HepG2 (cell line): ENCODE data around the gene ATP6V0D1. TPM values are rescaled to one million over a fixed set of nuclear protein-coding genes. Genes with fewer than 3 reads are reported as not detected.

Experiments used
- ATAC-seq: fragments of 200-7000 bp; cut with Tn5 transposase; 3 replicates; pipeline ENCODE4 v1.9.1; 2020; ENCODE audit warnings: mild to moderate bottlenecking, moderate library complexity
- BruUV-seq: library from RNA; stranded (reverse); fragments of 400-500 nt; replicated peaks from 2 replicates; lab custom pipeline; 2021; lab: Mats Ljungman, UMichigan
- CTCF ChIA-PET: fragments of 300-600 bp; formaldehyde crosslinking; extraction: SDS; loops from one replicate; lab custom pipeline; 2021; ENCODE audit warnings: low total read pairs, inconsistent platforms, low intra/inter-chr PET ratio; lab: Yijun Ruan, JAX
- POLR2A ChIA-PET: fragments of 350-600 bp; sonication (Branson Sonifier 250); formaldehyde crosslinking; loops from one replicate; lab custom pipeline; 2020; ENCODE audit warnings: antibody characterized with exemption, inconsistent platforms; lab: Yijun Ruan, JAX
- DNase-seq: peaks from one replicate; pipeline ENCODE4 v3.0.0-alpha.2; 2015; ENCODE audit warnings: low spot score
- FAIRE-seq: peaks from 3 replicates; lab custom pipeline; 2011; peaks lifted over from hg19 to GRCh38; lab: Jason Lieb, UNC
- H2AFZ ChIP-seq: one replicate; pipeline ENCODE4 v1.6.1; 2011; ENCODE audit warnings: low read length, inconsistent platforms
- H3K27ac ChIP-seq: fragments of 300-600 bp; 3 replicates; pipeline ENCODE4 v1.8.0; 2011; ENCODE audit warnings: mixed run types, mild to moderate bottlenecking, mixed read lengths, low read length, inconsistent platforms; ENCODE audit not compliant: insufficient read depth; ENCODE audit errors: extremely low read length
- H3K27me3 ChIP-seq, 2 experiments: fragments of 200-600 bp in 1 of 2; 2 replicates in 1 of 2; 3 replicates in 1 of 2; pipeline versions ENCODE4 v1.6.0 to v1.8.0; 2011; ENCODE audit warnings: low read length in 2 of 2, mild to moderate bottlenecking in 2 of 2, moderate library complexity in 2 of 2, inconsistent platforms in 1 of 2; ENCODE audit not compliant: insufficient read depth in 2 of 2, control insufficient read depth in 1 of 2
- H3K36me3 ChIP-seq, 2 experiments: fragments of 200-600 bp in 1 of 2; replicated peaks in 1 of 2; 2 replicates in 1 of 2; 3 replicates in 1 of 2; pipeline versions ENCODE4 v1.5.1 to v1.8.0; 2011; ENCODE audit warnings: low read length in 2 of 2, inconsistent platforms in 1 of 2; ENCODE audit not compliant: insufficient read depth in 2 of 2, control insufficient read depth in 1 of 2
- H3K4me1 ChIP-seq: 2 replicates; pipeline ENCODE4 v1.5.1; 2012; ENCODE audit warnings: low read length, inconsistent platforms; ENCODE audit not compliant: insufficient read depth
- H3K4me2 ChIP-seq: 2 replicates; pipeline ENCODE4 v1.6.0; 2011; ENCODE audit warnings: low read depth, low read length, inconsistent platforms
- H3K4me3 ChIP-seq, 3 experiments: fragments of 200-600 bp in 1 of 3; sonication (generic), shearing (Covaris generic) in 1 of 3; replicated peaks in 1 of 3; 2 replicates each; pipeline ENCODE4 v1.5.1; 2011 to 2016; ENCODE audit warnings: low read length in 3 of 3, inconsistent platforms in 2 of 3, low read depth in 2 of 3, mild to moderate bottlenecking in 2 of 3, control low read depth in 1 of 3, mixed read lengths in 1 of 3; ENCODE audit not compliant: insufficient read depth in 1 of 3
- H3K79me2 ChIP-seq: one replicate; pipeline ENCODE4 v1.6.1; 2011; ENCODE audit warnings: low read length, inconsistent platforms; ENCODE audit not compliant: insufficient read depth
- H3K9ac ChIP-seq: 2 replicates; pipeline ENCODE4 v1.6.0; 2011; ENCODE audit warnings: mild to moderate bottlenecking, low read depth, low read length, inconsistent platforms; ENCODE audit not compliant: insufficient read depth
- H3K9me3 ChIP-seq: 2 replicates; pipeline ENCODE4 v1.5.1; 2012; ENCODE audit warnings: mild to moderate bottlenecking, low read length
- H4K20me1 ChIP-seq: 2 replicates; pipeline ENCODE4 v1.6.0; 2011; ENCODE audit warnings: inconsistent platforms, mild to moderate bottlenecking, low read length, moderate library complexity; ENCODE audit not compliant: insufficient read depth
- BCL6 ChIP-seq: IDR thresholded peaks from 2 replicates; pipeline ENCODE4 v1.6.1; 2016; ENCODE audit warnings: missing genetic modification reagents, missing compliant biosample characterization
- CBX2 ChIP-seq, 2 experiments: fragments of 200-600 bp in 1 of 2; sonication (generic); formaldehyde crosslinking in 1 of 2; IDR thresholded peaks; 2 replicates each; pipeline versions ENCODE4 v1.7.0 to v1.8.1; 2018 to 2022; ENCODE audit warnings: low read depth in 2 of 2, low read length in 1 of 2, mild to moderate bottlenecking in 1 of 2, missing genetic modification reagents in 1 of 2
- KDM5B ChIP-seq: sonication (generic); formaldehyde crosslinking; IDR thresholded peaks from 2 replicates; pipeline ENCODE4 v1.4.0; 2020; ENCODE audit warnings: missing genetic modification reagents, mild to moderate bottlenecking, borderline replicate concordance
- SOX6 ChIP-seq, 2 experiments: fragments of 450-650 bp in 1 of 2; sonication (generic) in 1 of 2; formaldehyde crosslinking in 1 of 2; IDR thresholded peaks; 2 replicates each; pipeline versions ENCODE4 v1.4.0 to v1.6.1; 2017 to 2020; ENCODE audit warnings: antibody characterized with exemption in 1 of 2, mild to moderate bottlenecking in 1 of 2, missing genetic modification reagents in 1 of 2
- TEAD3 ChIP-seq: optimal IDR thresholded peaks from 2 replicates; pipeline ENCODE3; 2016; ENCODE audit warnings: borderline replicate concordance
- ZFP36L2 ChIP-seq: sonication (generic); formaldehyde crosslinking; IDR thresholded peaks from 2 replicates; pipeline ENCODE4 v1.4.0; 2020; ENCODE audit warnings: missing genetic modification reagents
- ZNF17 ChIP-seq: sonication (generic); formaldehyde crosslinking; IDR thresholded peaks from 2 replicates; pipeline ENCODE4 v1.5.0; 2020; ENCODE audit warnings: mild to moderate bottlenecking, missing genetic modification reagents
- WGBS: methylation state at CpG from one replicate; pipeline ENCODE4 v1.1.6; 2017; ENCODE audit warnings: low lambda C conversion rate; 5-methylcytosine and 5-hydroxymethylcytosine counted together
- in situ Hi-C: cut with HindIII; loops from 2 replicates; pipeline ENCODE4 v1.10.0; 2017; ENCODE audit warnings: low pct_unique_long_range_greater_than_20kb; ENCODE audit not compliant: extremely low pct_ligation_motif_present
- intact Hi-C: fragments of 100-400 bp; cut with micrococcal nuclease; formaldehyde crosslinking; loops from one replicate; pipeline ENCODE4 v1.10.0; 2022; ENCODE audit not compliant: unreplicated experiment
- polyA plus RNA-seq, 8 experiments: library from polyadenylated mRNA; depleted of rRNA in 3 of 8; stranded (reverse) in 7 of 8; unstranded in 1 of 8; fragments of >200 nt; fragmentation: Illumina TruSeq in 4 of 8; extraction: Trizol in 4 of 8; gene quantifications; 2 replicates each; pipeline versions ENCODE4 v1.2.1 to v1.2.3, GENCODE V29; 2011 to 2016; ENCODE audit warnings: low read depth in 4 of 8, missing spikeins in 1 of 8, mixed read lengths in 1 of 8; ENCODE audit not compliant: insufficient read depth in 1 of 8
- total RNA-seq, 5 experiments: library from RNA; depleted of rRNA; stranded (reverse); fragments of >200 nt; fragmentation: Illumina TruSeq; extraction: Trizol; gene quantifications; 2 replicates each; pipeline ENCODE4 v1.2.3, GENCODE V29; 2016; ENCODE audit warnings: low read depth in 1 of 5
- TF ChIP-seq, protein P1 (sequence below): sonication (generic); formaldehyde crosslinking; IDR thresholded peaks from 2 replicates; pipeline ENCODE4 v1.9.0; 2022; ENCODE audit warnings: missing genetic modification reagents, mild to moderate bottlenecking, borderline replicate concordance
- TF ChIP-seq, protein P2 (sequence below): sonication (generic); formaldehyde crosslinking; conservative IDR thresholded peaks from 2 replicates; pipeline ENCODE4 v1.8.0; 2022; ENCODE audit warnings: low read depth, missing genetic modification reagents
- TF ChIP-seq, protein P3 (sequence below): sonication (generic); formaldehyde crosslinking; IDR thresholded peaks from 2 replicates; pipeline ENCODE4 v1.8.1; 2023; ENCODE audit warnings: mild to moderate bottlenecking, missing genetic modification reagents
- TF ChIP-seq, protein P4 (sequence below): sonication (generic); formaldehyde crosslinking; IDR thresholded peaks from 2 replicates; pipeline ENCODE4 v1.8.1; 2022; ENCODE audit warnings: low read depth, mild to moderate bottlenecking, missing genetic modification reagents
- TF ChIP-seq, protein P5 (sequence below): sonication (generic); formaldehyde crosslinking; IDR thresholded peaks from 2 replicates; pipeline ENCODE4 v1.4.0; 2020; ENCODE audit warnings: missing genetic modification reagents; ENCODE audit errors: not compliant biosample characterization

Gene ATP6V0D1
- total and polyA plus RNA-seq, 2 of the 13 experiments (the other 11 are each of a cell fraction or from before 2014, with no cell fraction given): 51.1 to 61.3 TPM

DNA sequence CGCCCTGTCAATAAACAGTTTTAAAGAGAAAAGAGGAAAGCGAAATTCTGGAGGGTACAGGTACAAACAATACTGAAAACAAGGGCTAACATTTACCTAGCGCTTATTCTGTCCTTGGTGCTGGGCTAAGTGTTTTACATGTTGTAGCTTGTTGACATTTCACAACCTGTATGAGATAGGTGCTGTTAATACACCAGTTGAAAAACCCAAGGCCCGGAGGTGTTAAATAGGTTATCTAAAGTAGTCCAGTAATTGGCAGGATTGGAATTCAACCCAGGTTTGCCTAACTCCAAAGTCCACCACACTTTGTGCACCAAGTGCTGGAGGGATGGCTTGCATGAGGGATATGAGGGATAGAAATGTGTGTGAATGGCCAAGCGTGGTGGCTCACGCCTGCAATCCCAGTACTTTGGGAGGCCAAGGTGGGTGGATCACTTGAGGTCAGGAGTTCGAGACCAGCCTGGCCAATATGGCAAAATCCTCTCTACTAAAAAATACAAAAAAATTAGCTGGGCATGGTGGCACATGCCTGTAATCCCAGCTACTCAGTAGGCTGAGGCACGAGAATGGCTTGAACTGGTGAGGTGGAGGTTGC, 2.9 kb downstream of the ATP6V0D1 start:
- H3K79me2 ChIP-seq: peaks cover 41% of the 10 kb centered on the region
- H3K36me3 ChIP-seq: peaks cover 2 to 8% of the 10 kb centered on the region in 2 experiments; a peak in 4 of 5 replicates
- BruUV-seq: no TSS peak
- intact Hi-C loops (no loop called here), in situ Hi-C loops (no loop called here)
- H3K4me3 ChIP-seq: no peak overlapping the region
- WGBS: 65% methylated on average over 8 of the region's 8 CpGs
- H3K4me1 ChIP-seq: peaks cover 43% of the 10 kb centered on the region
- FAIRE-seq: peak; percentile 4
- DNase-seq: peak; percentile 37
- H4K20me1 ChIP-seq: no peaks in the 10 kb centered on the region
- POLR2A ChIA-PET: no interaction called here
- no peaks in the 10 kb centered on the region; a peak in 1 of 5 replicates for H3K27me3 ChIP-seq
- peak overlapping the region; percentile 30 for H3K27ac ChIP-seq
- peak overlapping the region; percentile 21; the same call in 1 of the 2 replicates for H3K4me2 ChIP-seq
- CTCF ChIA-PET: no interaction called here
- ATAC-seq: peak; percentile 12
- H2AFZ ChIP-seq: no peak overlapping the region
- no peaks in the 10 kb centered on the region for H3K9me3 ChIP-seq
- H3K9ac ChIP-seq: no peak overlapping the region
- TF ChIP-seq, protein P1, sequence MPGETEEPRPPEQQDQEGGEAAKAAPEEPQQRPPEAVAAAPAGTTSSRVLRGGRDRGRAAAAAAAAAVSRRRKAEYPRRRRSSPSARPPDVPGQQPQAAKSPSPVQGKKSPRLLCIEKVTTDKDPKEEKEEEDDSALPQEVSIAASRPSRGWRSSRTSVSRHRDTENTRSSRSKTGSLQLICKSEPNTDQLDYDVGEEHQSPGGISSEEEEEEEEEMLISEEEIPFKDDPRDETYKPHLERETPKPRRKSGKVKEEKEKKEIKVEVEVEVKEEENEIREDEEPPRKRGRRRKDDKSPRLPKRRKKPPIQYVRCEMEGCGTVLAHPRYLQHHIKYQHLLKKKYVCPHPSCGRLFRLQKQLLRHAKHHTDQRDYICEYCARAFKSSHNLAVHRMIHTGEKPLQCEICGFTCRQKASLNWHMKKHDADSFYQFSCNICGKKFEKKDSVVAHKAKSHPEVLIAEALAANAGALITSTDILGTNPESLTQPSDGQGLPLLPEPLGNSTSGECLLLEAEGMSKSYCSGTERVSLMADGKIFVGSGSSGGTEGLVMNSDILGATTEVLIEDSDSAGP (CRISPR knock-in tag): no peak
- TF ChIP-seq TEAD3: no peak
- TF ChIP-seq ZNF17 (CRISPR knock-in tag): no peak
- TF ChIP-seq, protein P2, sequence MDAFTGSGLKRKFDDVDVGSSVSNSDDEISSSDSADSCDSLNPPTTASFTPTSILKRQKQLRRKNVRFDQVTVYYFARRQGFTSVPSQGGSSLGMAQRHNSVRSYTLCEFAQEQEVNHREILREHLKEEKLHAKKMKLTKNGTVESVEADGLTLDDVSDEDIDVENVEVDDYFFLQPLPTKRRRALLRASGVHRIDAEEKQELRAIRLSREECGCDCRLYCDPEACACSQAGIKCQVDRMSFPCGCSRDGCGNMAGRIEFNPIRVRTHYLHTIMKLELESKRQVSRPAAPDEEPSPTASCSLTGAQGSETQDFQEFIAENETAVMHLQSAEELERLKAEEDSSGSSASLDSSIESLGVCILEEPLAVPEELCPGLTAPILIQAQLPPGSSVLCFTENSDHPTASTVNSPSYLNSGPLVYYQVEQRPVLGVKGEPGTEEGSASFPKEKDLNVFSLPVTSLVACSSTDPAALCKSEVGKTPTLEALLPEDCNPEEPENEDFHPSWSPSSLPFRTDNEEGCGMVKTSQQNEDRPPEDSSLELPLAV (CRISPR knock-in tag): no peak
- 0 out of 2 replicates have a peak, but pooled peaks have one; percentile 11 for TF ChIP-seq BCL6
- no peak for TF ChIP-seq KDM5B (CRISPR knock-in tag)
- no peak for TF ChIP-seq ZFP36L2 (CRISPR knock-in tag)
- TF ChIP-seq, protein P3, sequence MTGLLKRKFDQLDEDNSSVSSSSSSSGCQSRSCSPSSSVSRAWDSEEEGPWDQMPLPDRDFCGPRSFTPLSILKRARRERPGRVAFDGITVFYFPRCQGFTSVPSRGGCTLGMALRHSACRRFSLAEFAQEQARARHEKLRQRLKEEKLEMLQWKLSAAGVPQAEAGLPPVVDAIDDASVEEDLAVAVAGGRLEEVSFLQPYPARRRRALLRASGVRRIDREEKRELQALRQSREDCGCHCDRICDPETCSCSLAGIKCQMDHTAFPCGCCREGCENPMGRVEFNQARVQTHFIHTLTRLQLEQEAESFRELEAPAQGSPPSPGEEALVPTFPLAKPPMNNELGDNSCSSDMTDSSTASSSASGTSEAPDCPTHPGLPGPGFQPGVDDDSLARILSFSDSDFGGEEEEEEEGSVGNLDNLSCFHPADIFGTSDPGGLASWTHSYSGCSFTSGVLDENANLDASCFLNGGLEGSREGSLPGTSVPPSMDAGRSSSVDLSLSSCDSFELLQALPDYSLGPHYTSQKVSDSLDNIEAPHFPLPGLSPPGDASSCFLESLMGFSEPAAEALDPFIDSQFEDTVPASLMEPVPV (CRISPR knock-in tag): no peak
- TF ChIP-seq, protein P4, sequence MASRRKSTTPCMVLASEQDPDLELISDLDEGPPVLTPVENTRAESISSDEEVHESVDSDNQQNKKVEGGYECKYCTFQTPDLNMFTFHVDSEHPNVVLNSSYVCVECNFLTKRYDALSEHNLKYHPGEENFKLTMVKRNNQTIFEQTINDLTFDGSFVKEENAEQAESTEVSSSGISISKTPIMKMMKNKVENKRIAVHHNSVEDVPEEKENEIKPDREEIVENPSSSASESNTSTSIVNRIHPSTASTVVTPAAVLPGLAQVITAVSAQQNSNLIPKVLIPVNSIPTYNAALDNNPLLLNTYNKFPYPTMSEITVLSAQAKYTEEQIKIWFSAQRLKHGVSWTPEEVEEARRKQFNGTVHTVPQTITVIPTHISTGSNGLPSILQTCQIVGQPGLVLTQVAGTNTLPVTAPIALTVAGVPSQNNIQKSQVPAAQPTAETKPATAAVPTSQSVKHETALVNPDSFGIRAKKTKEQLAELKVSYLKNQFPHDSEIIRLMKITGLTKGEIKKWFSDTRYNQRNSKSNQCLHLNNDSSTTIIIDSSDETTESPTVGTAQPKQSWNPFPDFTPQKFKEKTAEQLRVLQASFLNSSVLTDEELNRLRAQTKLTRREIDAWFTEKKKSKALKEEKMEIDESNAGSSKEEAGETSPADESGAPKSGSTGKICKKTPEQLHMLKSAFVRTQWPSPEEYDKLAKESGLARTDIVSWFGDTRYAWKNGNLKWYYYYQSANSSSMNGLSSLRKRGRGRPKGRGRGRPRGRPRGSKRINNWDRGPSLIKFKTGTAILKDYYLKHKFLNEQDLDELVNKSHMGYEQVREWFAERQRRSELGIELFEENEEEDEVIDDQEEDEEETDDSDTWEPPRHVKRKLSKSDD (CRISPR knock-in tag): no peak; the same call in 1 of the 2 replicates
- TF ChIP-seq CBX2 (IDR thresholded peaks at IDR 0.05; ENCODE audit: low read depth, low read length): no peak
- TF ChIP-seq CBX2 (CRISPR knock-in tag; IDR thresholded peaks at IDR 0.05; ENCODE audit: low read depth): no peak
- TF ChIP-seq, protein P5, sequence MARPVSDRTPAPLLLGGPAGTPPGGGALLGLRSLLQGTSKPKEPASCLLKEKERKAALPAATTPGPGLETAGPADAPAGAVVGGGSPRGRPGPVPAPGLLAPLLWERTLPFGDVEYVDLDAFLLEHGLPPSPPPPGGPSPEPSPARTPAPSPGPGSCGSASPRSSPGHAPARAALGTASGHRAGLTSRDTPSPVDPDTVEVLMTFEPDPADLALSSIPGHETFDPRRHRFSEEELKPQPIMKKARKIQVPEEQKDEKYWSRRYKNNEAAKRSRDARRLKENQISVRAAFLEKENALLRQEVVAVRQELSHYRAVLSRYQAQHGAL: no peak
- TF ChIP-seq SOX6 (IDR thresholded peaks at IDR 0.05): no peak
- peak; percentile 67 for TF ChIP-seq SOX6 (CRISPR knock-in tag; IDR thresholded peaks at IDR 0.05)
